ENCODE data around the gene BGN.

DNA sequence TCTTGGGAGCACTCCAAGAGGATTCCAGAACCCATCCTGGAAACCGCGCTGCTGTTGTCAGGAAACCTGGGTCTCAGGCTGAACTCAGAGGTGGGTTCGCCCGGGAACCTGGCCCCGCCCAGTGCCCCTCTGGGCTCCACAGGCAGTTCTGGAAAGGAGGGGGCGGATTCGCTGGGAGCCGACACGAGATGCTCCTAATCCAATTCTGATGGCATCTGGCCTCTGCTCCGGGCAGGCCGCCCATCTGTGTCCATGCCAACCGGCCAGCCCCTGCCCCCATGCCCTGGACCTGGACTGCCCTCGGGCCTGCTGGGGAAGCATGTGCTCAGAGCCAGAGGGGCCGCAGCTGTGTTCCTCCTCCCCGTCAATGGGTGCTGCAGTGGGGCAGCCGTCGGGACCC, 43.6 kb downstream of the BGN start:
- TF ChIP-seq, protein P1, sequence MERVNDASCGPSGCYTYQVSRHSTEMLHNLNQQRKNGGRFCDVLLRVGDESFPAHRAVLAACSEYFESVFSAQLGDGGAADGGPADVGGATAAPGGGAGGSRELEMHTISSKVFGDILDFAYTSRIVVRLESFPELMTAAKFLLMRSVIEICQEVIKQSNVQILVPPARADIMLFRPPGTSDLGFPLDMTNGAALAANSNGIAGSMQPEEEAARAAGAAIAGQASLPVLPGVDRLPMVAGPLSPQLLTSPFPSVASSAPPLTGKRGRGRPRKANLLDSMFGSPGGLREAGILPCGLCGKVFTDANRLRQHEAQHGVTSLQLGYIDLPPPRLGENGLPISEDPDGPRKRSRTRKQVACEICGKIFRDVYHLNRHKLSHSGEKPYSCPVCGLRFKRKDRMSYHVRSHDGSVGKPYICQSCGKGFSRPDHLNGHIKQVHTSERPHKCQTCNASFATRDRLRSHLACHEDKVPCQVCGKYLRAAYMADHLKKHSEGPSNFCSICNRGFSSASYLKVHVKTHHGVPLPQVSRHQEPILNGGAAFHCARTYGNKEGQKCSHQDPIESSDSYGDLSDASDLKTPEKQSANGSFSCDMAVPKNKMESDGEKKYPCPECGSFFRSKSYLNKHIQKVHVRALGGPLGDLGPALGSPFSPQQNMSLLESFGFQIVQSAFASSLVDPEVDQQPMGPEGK (tag by site-specific recombination; IDR thresholded peaks at IDR 0.05): no peak
- TF ChIP-seq, protein P2, sequence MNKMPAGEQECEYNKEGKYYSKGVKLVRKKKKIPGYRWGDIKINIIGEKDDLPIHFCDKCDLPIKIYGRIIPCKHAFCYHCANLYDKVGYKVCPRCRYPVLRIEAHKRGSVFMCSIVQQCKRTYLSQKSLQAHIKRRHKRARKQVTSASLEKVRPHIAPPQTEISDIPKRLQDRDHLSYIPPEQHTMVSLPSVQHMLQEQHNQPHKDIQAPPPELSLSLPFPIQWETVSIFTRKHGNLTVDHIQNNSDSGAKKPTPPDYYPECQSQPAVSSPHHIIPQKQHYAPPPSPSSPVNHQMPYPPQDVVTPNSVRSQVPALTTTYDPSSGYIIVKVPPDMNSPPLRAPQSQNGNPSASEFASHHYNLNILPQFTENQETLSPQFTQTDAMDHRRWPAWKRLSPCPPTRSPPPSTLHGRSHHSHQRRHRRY (tag by site-specific recombination; IDR thresholded peaks at IDR 0.05): no peak
- TF ChIP-seq, protein P3, sequence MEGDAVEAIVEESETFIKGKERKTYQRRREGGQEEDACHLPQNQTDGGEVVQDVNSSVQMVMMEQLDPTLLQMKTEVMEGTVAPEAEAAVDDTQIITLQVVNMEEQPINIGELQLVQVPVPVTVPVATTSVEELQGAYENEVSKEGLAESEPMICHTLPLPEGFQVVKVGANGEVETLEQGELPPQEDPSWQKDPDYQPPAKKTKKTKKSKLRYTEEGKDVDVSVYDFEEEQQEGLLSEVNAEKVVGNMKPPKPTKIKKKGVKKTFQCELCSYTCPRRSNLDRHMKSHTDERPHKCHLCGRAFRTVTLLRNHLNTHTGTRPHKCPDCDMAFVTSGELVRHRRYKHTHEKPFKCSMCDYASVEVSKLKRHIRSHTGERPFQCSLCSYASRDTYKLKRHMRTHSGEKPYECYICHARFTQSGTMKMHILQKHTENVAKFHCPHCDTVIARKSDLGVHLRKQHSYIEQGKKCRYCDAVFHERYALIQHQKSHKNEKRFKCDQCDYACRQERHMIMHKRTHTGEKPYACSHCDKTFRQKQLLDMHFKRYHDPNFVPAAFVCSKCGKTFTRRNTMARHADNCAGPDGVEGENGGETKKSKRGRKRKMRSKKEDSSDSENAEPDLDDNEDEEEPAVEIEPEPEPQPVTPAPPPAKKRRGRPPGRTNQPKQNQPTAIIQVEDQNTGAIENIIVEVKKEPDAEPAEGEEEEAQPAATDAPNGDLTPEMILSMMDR (tag by site-specific recombination; IDR thresholded peaks at IDR 0.05): no peak
- TF ChIP-seq, protein P4, sequence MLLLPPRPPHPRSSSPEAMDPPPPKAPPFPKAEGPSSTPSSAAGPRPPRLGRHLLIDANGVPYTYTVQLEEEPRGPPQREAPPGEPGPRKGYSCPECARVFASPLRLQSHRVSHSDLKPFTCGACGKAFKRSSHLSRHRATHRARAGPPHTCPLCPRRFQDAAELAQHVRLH (tag by site-specific recombination; IDR thresholded peaks at IDR 0.05): no peak
- TF ChIP-seq, protein P5, sequence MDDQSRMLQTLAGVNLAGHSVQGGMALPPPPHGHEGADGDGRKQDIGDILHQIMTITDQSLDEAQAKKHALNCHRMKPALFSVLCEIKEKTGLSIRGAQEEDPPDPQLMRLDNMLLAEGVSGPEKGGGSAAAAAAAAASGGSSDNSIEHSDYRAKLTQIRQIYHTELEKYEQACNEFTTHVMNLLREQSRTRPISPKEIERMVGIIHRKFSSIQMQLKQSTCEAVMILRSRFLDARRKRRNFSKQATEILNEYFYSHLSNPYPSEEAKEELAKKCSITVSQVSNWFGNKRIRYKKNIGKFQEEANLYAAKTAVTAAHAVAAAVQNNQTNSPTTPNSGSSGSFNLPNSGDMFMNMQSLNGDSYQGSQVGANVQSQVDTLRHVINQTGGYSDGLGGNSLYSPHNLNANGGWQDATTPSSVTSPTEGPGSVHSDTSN (CRISPR knock-in tag; IDR thresholded peaks at IDR 0.05): no peak
- TF ChIP-seq GLI2 (tag by site-specific recombination; IDR thresholded peaks at IDR 0.05; ENCODE audit: borderline replicate concordance, low read depth): no peak
- TF ChIP-seq ZNF549 (tag by site-specific recombination; IDR thresholded peaks at IDR 0.05): no peak
- TF ChIP-seq ZNF473 (tag by site-specific recombination; IDR thresholded peaks at IDR 0.05): no peak
- TF ChIP-seq, protein P6, sequence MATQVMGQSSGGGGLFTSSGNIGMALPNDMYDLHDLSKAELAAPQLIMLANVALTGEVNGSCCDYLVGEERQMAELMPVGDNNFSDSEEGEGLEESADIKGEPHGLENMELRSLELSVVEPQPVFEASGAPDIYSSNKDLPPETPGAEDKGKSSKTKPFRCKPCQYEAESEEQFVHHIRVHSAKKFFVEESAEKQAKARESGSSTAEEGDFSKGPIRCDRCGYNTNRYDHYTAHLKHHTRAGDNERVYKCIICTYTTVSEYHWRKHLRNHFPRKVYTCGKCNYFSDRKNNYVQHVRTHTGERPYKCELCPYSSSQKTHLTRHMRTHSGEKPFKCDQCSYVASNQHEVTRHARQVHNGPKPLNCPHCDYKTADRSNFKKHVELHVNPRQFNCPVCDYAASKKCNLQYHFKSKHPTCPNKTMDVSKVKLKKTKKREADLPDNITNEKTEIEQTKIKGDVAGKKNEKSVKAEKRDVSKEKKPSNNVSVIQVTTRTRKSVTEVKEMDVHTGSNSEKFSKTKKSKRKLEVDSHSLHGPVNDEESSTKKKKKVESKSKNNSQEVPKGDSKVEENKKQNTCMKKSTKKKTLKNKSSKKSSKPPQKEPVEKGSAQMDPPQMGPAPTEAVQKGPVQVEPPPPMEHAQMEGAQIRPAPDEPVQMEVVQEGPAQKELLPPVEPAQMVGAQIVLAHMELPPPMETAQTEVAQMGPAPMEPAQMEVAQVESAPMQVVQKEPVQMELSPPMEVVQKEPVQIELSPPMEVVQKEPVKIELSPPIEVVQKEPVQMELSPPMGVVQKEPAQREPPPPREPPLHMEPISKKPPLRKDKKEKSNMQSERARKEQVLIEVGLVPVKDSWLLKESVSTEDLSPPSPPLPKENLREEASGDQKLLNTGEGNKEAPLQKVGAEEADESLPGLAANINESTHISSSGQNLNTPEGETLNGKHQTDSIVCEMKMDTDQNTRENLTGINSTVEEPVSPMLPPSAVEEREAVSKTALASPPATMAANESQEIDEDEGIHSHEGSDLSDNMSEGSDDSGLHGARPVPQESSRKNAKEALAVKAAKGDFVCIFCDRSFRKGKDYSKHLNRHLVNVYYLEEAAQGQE (tag by site-specific recombination; IDR thresholded peaks at IDR 0.05): no peak
- no peak for TF ChIP-seq ZNF239 (tag by site-specific recombination; IDR thresholded peaks at IDR 0.05)
- TF ChIP-seq ZNF311 (tag by site-specific recombination; IDR thresholded peaks at IDR 0.05; ENCODE audit: borderline replicate concordance): no peak
- no peak for TF ChIP-seq ZNF776 (tag by site-specific recombination; IDR thresholded peaks at IDR 0.05; ENCODE audit: borderline replicate concordance)
